ENCODE measurements around the gene NPHP3.

GRCh38 chr3:132641837-132642538 lies 80.2 kb downstream of the NPHP3 start:
- TF ChIP-seq, protein P1, sequence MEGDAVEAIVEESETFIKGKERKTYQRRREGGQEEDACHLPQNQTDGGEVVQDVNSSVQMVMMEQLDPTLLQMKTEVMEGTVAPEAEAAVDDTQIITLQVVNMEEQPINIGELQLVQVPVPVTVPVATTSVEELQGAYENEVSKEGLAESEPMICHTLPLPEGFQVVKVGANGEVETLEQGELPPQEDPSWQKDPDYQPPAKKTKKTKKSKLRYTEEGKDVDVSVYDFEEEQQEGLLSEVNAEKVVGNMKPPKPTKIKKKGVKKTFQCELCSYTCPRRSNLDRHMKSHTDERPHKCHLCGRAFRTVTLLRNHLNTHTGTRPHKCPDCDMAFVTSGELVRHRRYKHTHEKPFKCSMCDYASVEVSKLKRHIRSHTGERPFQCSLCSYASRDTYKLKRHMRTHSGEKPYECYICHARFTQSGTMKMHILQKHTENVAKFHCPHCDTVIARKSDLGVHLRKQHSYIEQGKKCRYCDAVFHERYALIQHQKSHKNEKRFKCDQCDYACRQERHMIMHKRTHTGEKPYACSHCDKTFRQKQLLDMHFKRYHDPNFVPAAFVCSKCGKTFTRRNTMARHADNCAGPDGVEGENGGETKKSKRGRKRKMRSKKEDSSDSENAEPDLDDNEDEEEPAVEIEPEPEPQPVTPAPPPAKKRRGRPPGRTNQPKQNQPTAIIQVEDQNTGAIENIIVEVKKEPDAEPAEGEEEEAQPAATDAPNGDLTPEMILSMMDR (IDR thresholded peaks at IDR 0.05), result peak; percentile 50 to 83 (median 65)
- no peak for TF ChIP-seq POLR2A (IDR thresholded peaks at IDR 0.05)

Data from testis (tissue), 2 donors.